Retinal pigment epithelial cell (primary cell): ENCODE data around the gene GABARAPL1.

Source experiments
- DNase-seq: peaks from one replicate; pipeline ENCODE4 v3.0.0-alpha.2; 2010; ENCODE audit warnings: low read depth
- H3K4me3 ChIP-seq: 2 replicates; pipeline ENCODE4 v1.5.1; 2011; ENCODE audit warnings: mild to moderate bottlenecking, low read length, control low read depth, moderate library complexity
- CTCF ChIP-seq: conservative IDR thresholded peaks from 2 replicates; pipeline ENCODE4 v1.5.1; 2011; ENCODE audit warnings: low read depth, low read length, control low read depth, inconsistent platforms

Gene GABARAPL1

DNA sequence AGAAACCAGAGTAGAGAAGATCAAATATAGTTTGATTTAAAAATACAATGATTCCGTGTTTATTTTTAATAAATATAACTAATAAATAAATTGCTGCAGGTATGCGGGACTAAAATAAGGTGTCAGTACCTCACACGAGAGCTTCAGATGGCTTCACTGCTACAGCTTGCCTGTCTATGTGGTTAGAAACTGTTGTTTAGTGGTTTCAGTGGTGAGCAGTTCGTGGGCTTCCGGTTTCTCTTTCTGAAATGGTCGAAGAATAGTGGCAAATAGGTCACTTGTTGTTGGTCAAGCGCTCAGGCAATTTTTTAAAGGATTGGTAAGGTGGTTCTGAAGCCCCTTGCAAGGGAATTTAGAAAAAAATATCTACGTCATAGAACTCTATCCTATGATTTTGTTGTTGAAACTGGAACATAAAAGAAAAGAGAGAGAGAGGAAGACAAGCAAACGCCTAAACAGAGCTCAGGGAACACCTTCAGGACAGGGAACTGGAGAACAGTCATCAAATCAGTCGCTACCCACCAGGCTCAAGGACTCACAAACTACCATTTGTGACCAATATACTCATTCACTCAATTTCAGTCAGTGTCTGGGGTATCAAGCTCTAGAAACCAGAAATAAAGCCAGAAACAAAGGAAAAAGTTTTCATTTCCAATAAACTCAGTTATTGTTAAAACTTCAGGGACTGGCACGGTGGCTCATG, 31.3 kb downstream of the GABARAPL1 start:
- DNase-seq: no peak
- no peak overlapping the region for H3K4me3 ChIP-seq
- no peak for TF ChIP-seq CTCF

GRCh38 chr12:10247436-10248058, 34.9 kb downstream of the GABARAPL1 start:
- DNase-seq: no peak
- TF ChIP-seq CTCF: no peak
- no peak overlapping the region for H3K4me3 ChIP-seq

DNA sequence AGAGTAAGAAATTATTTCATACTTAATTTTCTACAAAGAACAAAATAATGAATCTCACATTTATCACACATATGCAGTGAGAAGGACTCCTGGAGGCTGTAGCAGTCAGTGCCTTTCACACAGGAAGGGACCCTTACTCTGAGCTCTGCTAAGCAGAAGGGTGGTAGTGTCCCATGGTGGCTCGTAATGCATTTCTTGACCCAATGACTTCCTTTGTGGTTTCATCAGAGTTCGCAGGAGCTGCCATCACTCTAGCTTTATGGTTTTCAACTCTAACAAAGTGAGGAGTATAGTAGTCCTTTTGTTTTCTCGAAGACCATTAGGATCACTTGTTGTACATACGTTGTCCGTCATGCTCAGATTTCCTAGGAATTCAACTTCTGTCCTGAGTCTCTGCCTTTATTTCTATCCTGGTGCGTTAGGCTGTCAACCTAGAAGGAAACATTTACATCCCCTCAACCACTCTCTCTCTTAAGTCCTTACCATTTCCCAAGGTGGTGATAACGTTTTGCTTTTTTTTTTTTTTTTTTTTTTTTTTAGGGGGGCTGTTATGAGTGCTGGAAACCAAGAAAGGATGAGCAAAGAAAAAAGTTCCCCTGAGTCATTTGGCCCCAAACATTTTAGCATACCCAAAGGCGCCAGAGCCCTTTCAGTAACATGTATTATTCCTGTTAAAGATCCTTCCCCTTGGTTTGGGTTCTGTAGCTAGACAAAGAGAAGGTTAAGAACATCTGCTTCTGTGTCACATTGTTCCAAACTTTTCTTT, 37.2 kb downstream of the GABARAPL1 start:
- TF ChIP-seq CTCF: no peak
- no peak for DNase-seq
- H3K4me3 ChIP-seq: no peak overlapping the region

- no peak for DNase-seq
- TF ChIP-seq CTCF: no peak
- H3K4me3 ChIP-seq: no peak overlapping the region
Observed at GRCh38 chr12:10251669-10252068, 39.0 kb downstream of the GABARAPL1 start.

DNA sequence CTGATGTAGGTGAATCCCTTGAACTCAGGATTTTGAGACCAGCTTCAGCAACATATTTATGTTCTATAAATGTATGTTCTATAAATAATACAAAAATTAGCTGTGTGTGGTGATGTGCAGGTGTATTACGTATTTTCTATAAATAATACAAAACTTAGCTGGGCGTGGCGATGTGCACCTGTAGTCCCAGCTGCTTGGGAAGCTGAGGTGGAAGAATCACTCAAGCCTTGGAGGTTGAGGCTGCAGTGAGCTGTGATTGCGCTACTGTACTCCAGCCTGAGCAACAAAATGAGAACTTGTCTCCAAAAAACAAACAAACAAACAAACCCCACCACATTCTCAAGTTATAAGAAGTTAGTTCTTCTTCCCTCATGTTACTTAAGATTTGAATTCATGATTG, 39.5 kb downstream of the GABARAPL1 start:
- DNase-seq: no peak
- TF ChIP-seq CTCF: no peak
- no peak overlapping the region for H3K4me3 ChIP-seq

DNA sequence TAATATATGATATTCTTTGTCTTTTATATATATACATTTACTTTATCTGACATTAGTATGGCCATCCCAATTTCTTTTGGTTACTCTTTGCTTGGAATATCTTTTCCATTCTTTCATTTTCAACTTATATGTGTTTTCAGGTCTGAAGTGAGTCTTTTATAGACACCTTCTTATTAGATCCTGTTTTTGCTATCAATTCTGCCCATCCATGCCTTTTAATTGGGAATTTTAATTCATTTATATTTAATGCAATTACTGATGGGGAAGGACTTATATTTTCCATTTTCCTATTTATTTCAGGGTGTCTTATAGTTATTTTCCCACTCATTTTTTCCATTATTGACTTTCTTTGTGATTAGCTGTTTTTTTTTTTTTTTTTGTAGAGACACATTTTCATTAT, 43.4 kb downstream of the GABARAPL1 start:
- DNase-seq: no peak
- H3K4me3 ChIP-seq: no peak overlapping the region
- no peak for TF ChIP-seq CTCF

DNA sequence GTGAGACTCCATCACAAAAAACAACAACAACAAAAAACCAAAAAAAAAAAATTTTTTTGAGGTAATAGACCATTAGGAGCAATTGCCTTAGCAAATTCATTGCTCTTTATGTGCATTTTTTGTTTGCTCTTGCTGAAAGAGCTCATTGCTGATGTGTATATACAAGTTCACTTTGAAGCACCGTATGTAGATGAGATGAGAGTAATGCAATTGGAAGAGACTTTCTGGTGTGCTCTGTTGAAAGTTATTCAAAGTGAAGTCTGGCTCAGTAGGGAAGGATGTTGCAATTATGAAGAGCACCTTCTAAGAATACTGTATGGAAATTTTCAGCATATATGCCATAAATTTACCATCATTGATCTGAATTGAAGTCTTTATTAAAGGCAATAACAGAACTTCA, 48.2 kb downstream of the GABARAPL1 start:
- no peak for DNase-seq
- H3K4me3 ChIP-seq: no peak overlapping the region
- no peak for TF ChIP-seq CTCF
